Hematopoietic multipotent progenitor cell (in vitro differentiated cells): Measurements from ENCODE around the gene PYGB. TPM values are rescaled to one million over a fixed set of nuclear protein-coding genes. Genes with fewer than 3 reads are reported as not detected.

Experiments
- DNase-seq, 3 donors: peaks; one replicate each; pipeline ENCODE4 v3.0.0-alpha.2; 2011 to 2015; ENCODE audit warnings: low read depth in 2 of 3, low spot score in 2 of 3
- total RNA-seq: library from RNA; depleted of rRNA; stranded (reverse); fragments of >200 nt; gene quantifications from one replicate; pipeline ENCODE4 v1.2.3, GENCODE V29; 2012

The PYGB gene
- total RNA-seq, 1 donor = 31.5 TPM

- no peak for DNase-seq
Observed at GRCh38 chr20:25280051-25280573, 32.2 kb downstream of the PYGB start.

- DNase-seq = no peak
Observed at GRCh38 chr20:25280574-25281535, 33.0 kb downstream of the PYGB start.

GRCh38 chr20:25281541-25281991 is 33.7 kb downstream of the PYGB start:
- DNase-seq = no peak

GRCh38 chr20:25282034-25282781 is 34.3 kb downstream of the PYGB start:
- DNase-seq = no peak

GRCh38 chr20:25282796-25283195 is 34.9 kb downstream of the PYGB start:
- no peak for DNase-seq

GRCh38 chr20:25283221-25283951 is 35.5 kb downstream of the PYGB start:
- no peak for DNase-seq

- no peak for DNase-seq
Observed at GRCh38 chr20:25284131-25284601, 36.3 kb downstream of the PYGB start.

GRCh38 chr20:25285091-25285647 is 37.3 kb downstream of the PYGB start:
- DNase-seq = no peak

- no peak for DNase-seq
Observed at GRCh38 chr20:25285856-25286798, 38.2 kb downstream of the PYGB start.

- DNase-seq = no peak
Observed at GRCh38 chr20:25286917-25287316, 39.0 kb downstream of the PYGB start.

GRCh38 chr20:25287631-25288290 is 39.9 kb downstream of the PYGB start:
- DNase-seq = no peak

GRCh38 chr20:25288291-25289181 is 40.7 kb downstream of the PYGB start:
- DNase-seq = no peak

- DNase-seq = no peak
Observed at GRCh38 chr20:25289886-25290597, 42.2 kb downstream of the PYGB start.

- DNase-seq = no peak
Observed at GRCh38 chr20:25290646-25291431, 43.0 kb downstream of the PYGB start.

- DNase-seq = no peak
Observed at GRCh38 chr20:25291432-25292133, 43.7 kb downstream of the PYGB start.
